Loucy (cell line): ENCODE results near the gene FAM161A.
"Not testable (repeated sequence)": the region's sequence is repeated elsewhere in the genome, so short reads cannot be mapped to it uniquely, and the experiment has no call there.

Experiments used
- H2AFZ ChIP-seq: fragments of 200-600 bp; sonication (generic); 2 replicates; pipeline ENCODE4 v1.6.0; 2016; ENCODE audit warnings: antibody characterized with exemption, mild to moderate bottlenecking, low read length, moderate library complexity
- H3F3A ChIP-seq: fragments of 200-600 bp; 2 replicates; pipeline ENCODE4 v1.6.0; 2016; ENCODE audit warnings: antibody characterized with exemption, low read depth, mild to moderate bottlenecking
- H3K27me3 ChIP-seq: fragments of 200-600 bp; sonication (generic); 2 replicates; pipeline ENCODE4 v1.6.1; 2014; ENCODE audit warnings: low read length, mild to moderate bottlenecking; ENCODE audit not compliant: insufficient read depth, poor library complexity, severe bottlenecking
- H3K36me3 ChIP-seq: fragments of 200-600 bp; sonication (generic); 2 replicates; pipeline ENCODE4 v1.6.1; 2016; ENCODE audit warnings: low read length; ENCODE audit not compliant: insufficient read depth
- H3K4me1 ChIP-seq: fragments of 200-600 bp; sonication (generic); 2 replicates; pipeline ENCODE4 v1.5.1; 2014; ENCODE audit warnings: low read length, mild to moderate bottlenecking; ENCODE audit not compliant: insufficient read depth, poor library complexity, severe bottlenecking
- H3K4me2 ChIP-seq: fragments of 200-600 bp; sonication (generic); 2 replicates; pipeline ENCODE4 v1.6.0; 2014; ENCODE audit warnings: antibody characterized with exemption, low read length, low read depth, mild to moderate bottlenecking; ENCODE audit not compliant: poor library complexity, severe bottlenecking
- H3K4me3 ChIP-seq: fragments of 200-600 bp; sonication (generic); 2 replicates; pipeline ENCODE4 v1.5.1; 2014; ENCODE audit warnings: low read length, mild to moderate bottlenecking, mixed read lengths; ENCODE audit not compliant: poor library complexity, severe bottlenecking
- H3K79me2 ChIP-seq: fragments of 200-600 bp; sonication (generic); 2 replicates; pipeline ENCODE4 v1.6.1; 2014; ENCODE audit warnings: low read length; ENCODE audit not compliant: insufficient read depth
- H3K9ac ChIP-seq: fragments of 200-600 bp; sonication (generic); 2 replicates; pipeline ENCODE4 v1.6.0; 2014; ENCODE audit warnings: mild to moderate bottlenecking, low read depth, low read length, moderate library complexity; ENCODE audit not compliant: poor library complexity, severe bottlenecking
- H3K9me2 ChIP-seq: fragments of 200-600 bp; sonication (generic); replicated peaks from 2 replicates; pipeline ENCODE4 v1.6.1; 2016; ENCODE audit warnings: low read depth, low read length, mixed read lengths
- H3K9me3 ChIP-seq: fragments of 200-600 bp; sonication (generic); 2 replicates; pipeline ENCODE4 v1.6.1; 2014; ENCODE audit warnings: mild to moderate bottlenecking, antibody characterized with exemption, low read length, low read depth; ENCODE audit not compliant: insufficient read depth
- H4K20me1 ChIP-seq: fragments of 200-600 bp; sonication (generic); 2 replicates; pipeline ENCODE4 v1.6.0; 2014; ENCODE audit warnings: antibody characterized with exemption, low read length, mild to moderate bottlenecking; ENCODE audit not compliant: insufficient read depth, poor library complexity, severe bottlenecking
- CTCF ChIP-seq: fragments of 200-600 bp; sonication (generic); conservative IDR thresholded peaks from 2 replicates; pipeline ENCODE4 v1.5.1; 2014; ENCODE audit warnings: mild to moderate bottlenecking, antibody characterized with exemption, low read length
- EZH2phosphoT487 ChIP-seq: fragments of 200-600 bp; IDR thresholded peaks from 2 replicates; pipeline ENCODE4 v1.6.1; 2018; ENCODE audit warnings: antibody characterized with exemption, mild to moderate bottlenecking, moderate library complexity, borderline replicate concordance

FAM161A gene

GRCh38 chr2:61811821-61812220 lies 42.0 kb downstream of the FAM161A start:
- no peaks in the 10 kb centered on the region for H4K20me1 ChIP-seq
- H3K4me2 ChIP-seq = no peak overlapping the region
- no peaks in the 10 kb centered on the region for H3F3A ChIP-seq
- no peaks in the 10 kb centered on the region for H3K9me3 ChIP-seq
- no peaks in the 10 kb centered on the region for H3K9me2 ChIP-seq
- TF ChIP-seq EZH2phosphoT487 = no peak
- no peak for TF ChIP-seq CTCF
- no peaks in the 10 kb centered on the region for H3K36me3 ChIP-seq
- H2AFZ ChIP-seq = no peak overlapping the region
- no peaks in the 10 kb centered on the region for H3K27me3 ChIP-seq
- H3K79me2 ChIP-seq = no peaks in the 10 kb centered on the region
- H3K9ac ChIP-seq = no peak overlapping the region
- H3K4me3 ChIP-seq = no peak overlapping the region
- H3K4me1 ChIP-seq = no peaks in the 10 kb centered on the region

GRCh38 chr2:61810203-61810602 lies 43.7 kb downstream of the FAM161A start:
- not testable (repeated sequence) for H3K36me3 ChIP-seq, H3K79me2 ChIP-seq

GRCh38 chr2:61808693-61809092 lies 45.2 kb downstream of the FAM161A start:
- not testable (repeated sequence) for H3K4me1 ChIP-seq, H2AFZ ChIP-seq, H3K9me2 ChIP-seq, H3K9me3 ChIP-seq, H3K4me3 ChIP-seq, H3K27me3 ChIP-seq, H3K36me3 ChIP-seq, H3K79me2 ChIP-seq, H3F3A ChIP-seq, H4K20me1 ChIP-seq, H3K4me2 ChIP-seq, H3K9ac ChIP-seq

More at GRCh38 chr2:61810203-61810602, 43.7 kb downstream of the FAM161A start:
- not testable (repeated sequence) for H3K27me3 ChIP-seq, H3K4me3 ChIP-seq, H3K4me1 ChIP-seq, H3F3A ChIP-seq, H3K9me3 ChIP-seq, H4K20me1 ChIP-seq, H3K9me2 ChIP-seq, H3K9ac ChIP-seq, H2AFZ ChIP-seq, H3K4me2 ChIP-seq

- no peaks in the 10 kb centered on the region for H3K9me2 ChIP-seq
- H3K4me2 ChIP-seq = no peak overlapping the region
- no peaks in the 10 kb centered on the region for H4K20me1 ChIP-seq
- H3K79me2 ChIP-seq = no peaks in the 10 kb centered on the region
- no peak overlapping the region for H2AFZ ChIP-seq
- no peaks in the 10 kb centered on the region for H3K27me3 ChIP-seq
- H3K4me1 ChIP-seq = no peaks in the 10 kb centered on the region
- H3K4me3 ChIP-seq = no peak overlapping the region
- no peak for TF ChIP-seq EZH2phosphoT487
- TF ChIP-seq CTCF = no peak
- H3F3A ChIP-seq = no peaks in the 10 kb centered on the region
- no peaks in the 10 kb centered on the region for H3K36me3 ChIP-seq
- no peaks in the 10 kb centered on the region for H3K9me3 ChIP-seq
- H3K9ac ChIP-seq = no peak overlapping the region
Measured at GRCh38 chr2:61807036-61807757, 46.7 kb downstream of the FAM161A start.
